MV-4-11 (cell line): ENCODE measurements around the gene TRIM7.
"Not testable (repeated sequence)": the region's sequence is repeated elsewhere in the genome, so short reads cannot be mapped to it uniquely, and the experiment has no call there.

ENCODE experiments used
- DNase-seq: peaks from one replicate; lab custom pipeline; 2025; lab: John Stamatoyannopoulos, UW

Gene TRIM7

GRCh38 chr5:181149806-181150733 is 54.9 kb downstream of the TRIM7 start:
- DNase-seq, result no peak

GRCh38 chr5:181149355-181149754 is 55.6 kb downstream of the TRIM7 start:
- no peak for DNase-seq

- not testable (repeated sequence) for DNase-seq
These were observed 57.9 kb downstream of the TRIM7 start, which contains the start of gene OR2V2 for GRCh38 chr5:181146927-181147636. Gene OR2V2, plus strand, starts transcription at chr5:181147586. Its CDS starts 7,357 bp downstream, at chr5:181154943.

- DNase-seq, result no peak
These were observed 59.9 kb downstream of the TRIM7 start for GRCh38 chr5:181145133-181145532.
